HL-60 (cell line): ENCODE measurements around the gene CHRNA3.

Experiments used
- CTCF ChIP-seq: IDR thresholded peaks from one replicate; pipeline ENCODE4 v1.5.1; 2011; ENCODE audit warnings: low read length, control low read depth, inconsistent platforms; ENCODE audit not compliant: insufficient read depth
- POLR2AphosphoS5 ChIP-seq: IDR thresholded peaks from 2 replicates; pipeline ENCODE4 v1.6.1; 2012; ENCODE audit warnings: low read depth
- SPI1 ChIP-seq: IDR thresholded peaks from 2 replicates; pipeline ENCODE4 v1.6.1; 2012; ENCODE audit warnings: low read depth, mild to moderate bottlenecking, borderline replicate concordance

- TF ChIP-seq SPI1 (no peak), CTCF (no peak), POLR2AphosphoS5 (no peak)
These were observed 1.1 kb upstream of the CHRNA3 start for GRCh38 chr15:78621810-78622402.
